ENCODE measurements around the gene RILPL2.
A peak's percentile ranks its signal among the peaks of the same experiment; 100 is the strongest.

The RILPL2 gene

GRCh38 chr12:123399255-123399617 lies 37.2 kb downstream of the RILPL2 start:
- peaks cover 28% of the 10 kb centered on the region for H3K36me3 Mint-ChIP-seq (ENCODE audit: low read depth)
- H3K4me3 Mint-ChIP-seq: no peak overlapping the region
- H3K27ac Mint-ChIP-seq: no peak overlapping the region

GRCh38 chr12:123398550-123399254 lies 37.8 kb downstream of the RILPL2 start:
- ATAC-seq (no peak), DNase-seq (no peak)
- Mint-ChIP-seq H3K27ac (no peak overlapping the region), H3K9me3 (no peaks in the 10 kb centered on the region), H3K4me1 (no peaks in the 10 kb centered on the region), H3K4me3 (no peak overlapping the region), H3K36me3 (ENCODE audit: low read depth) (peaks cover 28% of the 10 kb centered on the region), H3K27me3 (no peaks in the 10 kb centered on the region)

More at GRCh38 chr12:123399255-123399617, 37.2 kb downstream of the RILPL2 start:
- H3K9me3 Mint-ChIP-seq: no peaks in the 10 kb centered on the region
- no peak for ATAC-seq
- H3K27me3 Mint-ChIP-seq: no peaks in the 10 kb centered on the region
- H3K4me1 Mint-ChIP-seq: no peaks in the 10 kb centered on the region
- DNase-seq: no peak

GRCh38 chr12:123398177-123398549 lies 38.3 kb downstream of the RILPL2 start:
- Mint-ChIP-seq H3K27me3 (no peaks in the 10 kb centered on the region), H3K9me3 (no peaks in the 10 kb centered on the region), H3K36me3 (ENCODE audit: low read depth) (peaks cover 27% of the 10 kb centered on the region), H3K27ac (no peak overlapping the region), H3K4me3 (no peak overlapping the region), H3K4me1 (no peaks in the 10 kb centered on the region)
- no peak for DNase-seq
- no peak for ATAC-seq

GRCh38 chr12:123397400-123397799 lies 39.1 kb downstream of the RILPL2 start:
- Mint-ChIP-seq H3K27me3 (no peaks in the 10 kb centered on the region), H3K4me1 (peaks cover 2% of the 10 kb centered on the region), H3K4me3 (no peak overlapping the region), H3K9me3 (no peaks in the 10 kb centered on the region), H3K27ac (no peak overlapping the region), H3K36me3 (ENCODE audit: low read depth) (peaks cover 31% of the 10 kb centered on the region)
- ATAC-seq (no peak), DNase-seq (no peak)

- H3K27me3 Mint-ChIP-seq: no peaks in the 10 kb centered on the region
- H3K27ac Mint-ChIP-seq: no peak overlapping the region
- no peaks in the 10 kb centered on the region for H3K9me3 Mint-ChIP-seq
- peaks cover 31% of the 10 kb centered on the region for H3K36me3 Mint-ChIP-seq (ENCODE audit: low read depth)
- peaks cover 2% of the 10 kb centered on the region for H3K4me1 Mint-ChIP-seq
- no peak for ATAC-seq
- no peak for DNase-seq
- H3K4me3 Mint-ChIP-seq: no peak overlapping the region
These were observed 39.5 kb downstream of the RILPL2 start for GRCh38 chr12:123396954-123397353.

- Mint-ChIP-seq H3K4me1 (peaks cover 6% of the 10 kb centered on the region), H3K36me3 (ENCODE audit: low read depth) (peaks cover 32% of the 10 kb centered on the region), H3K4me3 (no peak overlapping the region), H3K27ac (no peak overlapping the region), H3K9me3 (no peaks in the 10 kb centered on the region), H3K27me3 (no peaks in the 10 kb centered on the region)
- DNase-seq (no peak), ATAC-seq (no peak)
These were observed 39.9 kb downstream of the RILPL2 start for GRCh38 chr12:123396543-123396942.

- DNase-seq (no peak), ATAC-seq (no peak)
- H3K27me3 Mint-ChIP-seq: no peaks in the 10 kb centered on the region
- peaks cover 45% of the 10 kb centered on the region for H3K36me3 Mint-ChIP-seq (ENCODE audit: low read depth)
- no peaks in the 10 kb centered on the region for H3K9me3 Mint-ChIP-seq
- H3K4me1 Mint-ChIP-seq: peaks cover 14% of the 10 kb centered on the region
- no peak overlapping the region for H3K27ac Mint-ChIP-seq
- H3K4me3 Mint-ChIP-seq: no peak overlapping the region
These were observed 41.2 kb downstream of the RILPL2 start for GRCh38 chr12:123395236-123395635.

GRCh38 chr12:123393747-123394146 lies 42.7 kb downstream of the RILPL2 start:
- H3K9me3 Mint-ChIP-seq: no peaks in the 10 kb centered on the region
- DNase-seq (no peak), ATAC-seq (no peak)
- no peak overlapping the region for H3K27ac Mint-ChIP-seq
- H3K27me3 Mint-ChIP-seq: no peaks in the 10 kb centered on the region
- H3K4me1 Mint-ChIP-seq: peaks cover 19% of the 10 kb centered on the region
- H3K36me3 Mint-ChIP-seq (ENCODE audit: low read depth): peaks cover 42% of the 10 kb centered on the region
- no peak overlapping the region for H3K4me3 Mint-ChIP-seq

GRCh38 chr12:123391546-123392343 lies 44.7 kb downstream of the RILPL2 start:
- Mint-ChIP-seq H3K27ac (no peak overlapping the region), H3K9me3 (no peaks in the 10 kb centered on the region), H3K36me3 (ENCODE audit: low read depth) (peaks cover 38% of the 10 kb centered on the region), H3K27me3 (no peaks in the 10 kb centered on the region), H3K4me1 (peaks cover 35% of the 10 kb centered on the region), H3K4me3 (peak overlapping the region; percentile 82)
- ATAC-seq (no peak), DNase-seq (no peak)

- H3K9me3 Mint-ChIP-seq: no peaks in the 10 kb centered on the region
- H3K4me1 Mint-ChIP-seq: peaks cover 35% of the 10 kb centered on the region
- DNase-seq: no peak
- peak overlapping the region; percentile 79 for H3K27ac Mint-ChIP-seq
- peaks cover 31% of the 10 kb centered on the region for H3K36me3 Mint-ChIP-seq (ENCODE audit: low read depth)
- no peak for ATAC-seq
- no peaks in the 10 kb centered on the region for H3K27me3 Mint-ChIP-seq
- H3K4me3 Mint-ChIP-seq: peak overlapping the region; percentile 82
These were observed 45.7 kb downstream of the RILPL2 start for GRCh38 chr12:123390498-123391426.

- Mint-ChIP-seq H3K9me3 (no peaks in the 10 kb centered on the region), H3K4me1 (peaks cover 35% of the 10 kb centered on the region), H3K4me3 (peak overlapping the region; percentile 82), H3K27me3 (no peaks in the 10 kb centered on the region), H3K27ac (peak overlapping the region; percentile 79), H3K36me3 (ENCODE audit: low read depth) (peaks cover 24% of the 10 kb centered on the region)
- ATAC-seq: peak; percentile 37
- peak; percentile 46 for DNase-seq
These were observed 46.7 kb downstream of the RILPL2 start for GRCh38 chr12:123389560-123390351.

GRCh38 chr12:123388951-123389559 lies 47.4 kb downstream of the RILPL2 start:
- no peak overlapping the region for H3K4me3 Mint-ChIP-seq
- no peaks in the 10 kb centered on the region for H3K9me3 Mint-ChIP-seq
- H3K36me3 Mint-ChIP-seq (ENCODE audit: low read depth): peaks cover 22% of the 10 kb centered on the region
- DNase-seq (peak; percentile 16), ATAC-seq (no peak)
- no peaks in the 10 kb centered on the region for H3K27me3 Mint-ChIP-seq
- H3K4me1 Mint-ChIP-seq: peaks cover 35% of the 10 kb centered on the region
- H3K27ac Mint-ChIP-seq: no peak overlapping the region

GRCh38 chr12:123388177-123388950 lies 48.1 kb downstream of the RILPL2 start:
- Mint-ChIP-seq H3K9me3 (no peaks in the 10 kb centered on the region), H3K27ac (peak overlapping the region; percentile 77), H3K27me3 (no peaks in the 10 kb centered on the region), H3K4me3 (peak overlapping the region; percentile 81), H3K4me1 (peaks cover 38% of the 10 kb centered on the region), H3K36me3 (ENCODE audit: low read depth) (peaks cover 21% of the 10 kb centered on the region)
- ATAC-seq (peak; percentile 50), DNase-seq (peak; percentile 80)
